H9 (cell line): ENCODE results near the gene EVI5. TPM values are rescaled to one million over a fixed set of nuclear protein-coding genes. Genes with fewer than 3 reads are reported as not detected.
A peak's percentile ranks its signal among the peaks of the same experiment; 100 is the strongest.

Experiments
- DNase-seq: peaks from one replicate; pipeline ENCODE4 v3.0.0-alpha.2; 2017
- H2AFZ ChIP-seq: one replicate; pipeline ENCODE4 v1.6.1; 2013; ENCODE audit warnings: mild to moderate bottlenecking, low read length, control low read depth, moderate library complexity
- H2AK5ac ChIP-seq: 2 replicates; pipeline ENCODE4 v1.6.1; 2013; ENCODE audit warnings: low read length, control low read depth, mixed read lengths; ENCODE audit not compliant: insufficient read length
- H2BK120ac ChIP-seq: one replicate; pipeline ENCODE4 v1.6.1; 2013; ENCODE audit warnings: low read depth, mild to moderate bottlenecking, low read length, control low read depth, inconsistent platforms; ENCODE audit not compliant: poor library complexity, severe bottlenecking
- H2BK12ac ChIP-seq: 2 replicates; pipeline ENCODE4 v1.6.1; 2013; ENCODE audit warnings: low read length, control low read depth, mixed read lengths, low read depth; ENCODE audit not compliant: insufficient read length
- H2BK15ac ChIP-seq: 2 replicates; pipeline ENCODE4 v1.6.1; 2013; ENCODE audit warnings: low read depth, low read length, control low read depth
- H2BK20ac ChIP-seq: one replicate; pipeline ENCODE4 v1.6.1; 2013; ENCODE audit warnings: low read depth, mild to moderate bottlenecking, low read length, control low read depth, inconsistent platforms; ENCODE audit not compliant: poor library complexity, severe bottlenecking
- H2BK5ac ChIP-seq: 2 replicates; pipeline ENCODE4 v1.6.1; 2013; ENCODE audit warnings: low read length, control low read depth, mixed read lengths; ENCODE audit not compliant: insufficient read length
- H3K14ac ChIP-seq: 2 replicates; pipeline ENCODE4 v1.6.1; 2013; ENCODE audit warnings: low read length, control low read depth; ENCODE audit not compliant: insufficient read depth
- H3K18ac ChIP-seq: 2 replicates; pipeline ENCODE4 v1.6.1; 2013; ENCODE audit warnings: low read depth, mild to moderate bottlenecking, mixed read lengths, low read length, control low read depth; ENCODE audit not compliant: insufficient read length
- H3K23ac ChIP-seq: 2 replicates; pipeline ENCODE4 v1.6.1; 2013; ENCODE audit warnings: low read length, control low read depth, mixed read lengths, low read depth; ENCODE audit not compliant: insufficient read length
- H3K23me2 ChIP-seq: 2 replicates; pipeline ENCODE4 v1.6.1; 2013; ENCODE audit warnings: low read depth, mild to moderate bottlenecking, mixed read lengths, low read length, control low read depth; ENCODE audit not compliant: insufficient read length, poor library complexity, severe bottlenecking
- H3K27ac ChIP-seq: 2 replicates; pipeline ENCODE4 v1.5.1; 2013; ENCODE audit warnings: low read length, control low read depth, mixed read lengths, low read depth; ENCODE audit not compliant: insufficient read length
- H3K27me3 ChIP-seq: 2 replicates; pipeline ENCODE4 v1.6.1; 2013; ENCODE audit warnings: low read length, control low read depth, inconsistent platforms; ENCODE audit not compliant: insufficient read depth
- H3K4ac ChIP-seq: 2 replicates; pipeline ENCODE4 v1.6.1; 2013; ENCODE audit warnings: low read depth, mild to moderate bottlenecking, control low read depth, inconsistent platforms, low read length, moderate library complexity
- H3K4me1 ChIP-seq: 2 replicates; pipeline ENCODE4 v1.6.1; 2013; ENCODE audit warnings: low read length, control low read depth, inconsistent platforms; ENCODE audit not compliant: insufficient read depth
- H3K4me2 ChIP-seq: 2 replicates; pipeline ENCODE4 v1.6.1; 2013; ENCODE audit warnings: low read length, control low read depth, mixed read lengths; ENCODE audit not compliant: insufficient read length, insufficient read depth
- H3K56ac ChIP-seq: 2 replicates; pipeline ENCODE4 v1.6.1; 2013; ENCODE audit warnings: low read depth, mild to moderate bottlenecking, mixed read lengths, low read length, control low read depth; ENCODE audit not compliant: insufficient read length
- H3K79me1 ChIP-seq: 2 replicates; pipeline ENCODE4 v1.6.1; 2013; ENCODE audit warnings: low read depth, mild to moderate bottlenecking, moderate library complexity, low read length, control low read depth, inconsistent platforms; ENCODE audit not compliant: insufficient read depth, poor library complexity, severe bottlenecking
- H3K79me2 ChIP-seq: 2 replicates; pipeline ENCODE4 v1.6.1; 2013; ENCODE audit warnings: low read length, control low read depth, inconsistent platforms; ENCODE audit not compliant: insufficient read depth
- H3K9ac ChIP-seq: 2 replicates; pipeline ENCODE4 v1.6.1; 2013; ENCODE audit warnings: low read length, control low read depth, mixed read lengths; ENCODE audit not compliant: insufficient read length; ENCODE audit errors: extremely low read depth
- H3K9me3 ChIP-seq: one replicate; pipeline ENCODE4 v1.6.1; 2013; ENCODE audit warnings: low read depth, low read length, inconsistent platforms; ENCODE audit not compliant: control insufficient read depth
- H3T11ph ChIP-seq: one replicate; pipeline ENCODE4 v1.6.1; 2013; ENCODE audit warnings: mild to moderate bottlenecking, low read length, control low read depth, inconsistent platforms
- H4K20me1 ChIP-seq: one replicate; pipeline ENCODE4 v1.6.1; 2013; ENCODE audit not compliant: control insufficient read depth, insufficient read length, insufficient read depth
- H4K5ac ChIP-seq: 2 replicates; pipeline ENCODE4 v1.6.1; 2013; ENCODE audit warnings: low read depth, mild to moderate bottlenecking, mixed read lengths, low read length, control low read depth; ENCODE audit not compliant: insufficient read length
- H4K8ac ChIP-seq: replicated peaks from 2 replicates; pipeline ENCODE4 v1.6.1; 2013; ENCODE audit warnings: low read length, control low read depth, mixed read lengths, low read depth; ENCODE audit not compliant: insufficient read length
- H4K91ac ChIP-seq: 2 replicates; pipeline ENCODE4 v1.6.1; 2013; ENCODE audit warnings: low read depth, mild to moderate bottlenecking, moderate library complexity, mixed read lengths, low read length, control low read depth; ENCODE audit not compliant: insufficient read length
- H3K27ac Mint-ChIP-seq, 3 experiments: 2 replicates in 2 of 3; 3 replicates in 1 of 3; pipeline ENCODE4 v1.8.0; 2020 to 2021; ENCODE audit warnings: mixed read lengths in 3 of 3, mild to moderate bottlenecking in 1 of 3, moderate library complexity in 1 of 3
- H3K27me3 Mint-ChIP-seq: 2 replicates; pipeline ENCODE4 v1.8.0; 2021; ENCODE audit warnings: low read depth, mild to moderate bottlenecking, moderate library complexity, mixed read lengths
- H3K36me3 Mint-ChIP-seq, 3 experiments: 2 replicates in 2 of 3; 3 replicates in 1 of 3; pipeline ENCODE4 v1.8.0; 2020 to 2021; ENCODE audit warnings: low read depth in 3 of 3, mixed read lengths in 3 of 3; ENCODE audit not compliant: insufficient read depth in 1 of 3
- H3K4me1 Mint-ChIP-seq, 2 experiments: 2 replicates each; pipeline ENCODE4 v1.8.0; 2020; ENCODE audit warnings: mixed read lengths in 2 of 2
- H3K4me3 Mint-ChIP-seq, 2 experiments: 2 replicates in 1 of 2; 3 replicates in 1 of 2; pipeline ENCODE4 v1.8.0; 2020 to 2021; ENCODE audit warnings: mild to moderate bottlenecking in 2 of 2, mixed read lengths in 2 of 2, moderate library complexity in 1 of 2
- H3K9me3 Mint-ChIP-seq, 2 experiments: 2 replicates in 1 of 2; 3 replicates in 1 of 2; pipeline ENCODE4 v1.8.0; 2020; ENCODE audit warnings: mild to moderate bottlenecking in 2 of 2, mixed read lengths in 2 of 2, moderate library complexity in 1 of 2
- WGBS: extraction: QIAGEN DNeasy Blood & Tissue Kit; methylation state at CpG from one replicate; pipeline ENCODE4 v1.1.7; 2013; ENCODE audit warnings: missing lambda C conversion rate, low lambda C conversion rate, mixed read lengths; ENCODE audit not compliant: insufficient read length; ENCODE audit errors: extremely low coverage; 5-methylcytosine and 5-hydroxymethylcytosine counted together
- total RNA-seq: library from RNA; stranded (reverse); gene quantifications from 2 replicates; pipeline ENCODE4 v1.2.1, GENCODE V29; 2021
- TF ChIP-seq, protein P1 (sequence below): fragments of 200-600 bp; sonication (generic); conservative IDR thresholded peaks from 3 replicates; pipeline ENCODE4 v1.8.0; 2021; ENCODE audit warnings: antibody characterized with exemption, mild to moderate bottlenecking

Gene EVI5
- total RNA-seq, 1 experiment from 2014 or later: 9.7 TPM

DNA sequence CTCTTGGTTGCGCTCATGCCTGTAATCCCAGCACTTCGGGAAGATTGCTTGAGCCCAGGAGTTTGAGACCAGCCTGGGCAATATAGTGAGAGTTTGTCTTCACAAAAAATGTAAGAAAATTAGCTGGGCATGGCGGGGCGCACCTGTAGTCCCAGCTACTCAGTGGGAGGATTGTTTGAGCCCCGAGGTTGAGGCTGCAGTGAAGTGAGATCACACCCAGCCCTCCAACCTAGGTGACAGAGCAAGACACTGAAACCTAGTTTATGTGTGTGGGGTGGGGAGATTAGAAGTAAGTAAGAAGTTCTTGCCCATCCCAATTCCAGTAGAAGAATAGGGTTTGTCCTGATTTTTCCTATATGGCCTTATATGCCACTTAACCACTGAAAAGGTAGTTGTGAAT lies 48.9 kb upstream of the EVI5 start:
- peaks cover 7% of the 10 kb centered on the region for H3K79me1 ChIP-seq
- WGBS: no CpG with 5 or more reads among the region's 5 CpGs
- no peak overlapping the region for H2BK5ac ChIP-seq
- H2AFZ ChIP-seq: no peak overlapping the region
- H3K27ac ChIP-seq: no peak overlapping the region
- no peak overlapping the region for H3K14ac ChIP-seq
- no peak overlapping the region for H2BK120ac ChIP-seq
- Mint-ChIP-seq H3K4me3 (peak overlapping the region; percentile 99 to 100), H3K27ac (peak overlapping the region in 2 of 3 experiments; percentile 64 to 92; a peak in 3 of 7 replicates), H3K4me1 (peaks cover 39 to 42% of the 10 kb centered on the region in 2 experiments), H3K27me3 (no peaks in the 10 kb centered on the region), H3K9me3 (peaks cover 3 to 4% of the 10 kb centered on the region in 2 experiments; a peak in 3 of 5 replicates), H3K36me3 (peaks cover 68 to 70% (median 70%) of the 10 kb centered on the region in 3 experiments)
- peak overlapping the region; percentile 56 for H3K9ac ChIP-seq
- H3K9me3 ChIP-seq: no peaks in the 10 kb centered on the region
- no peak overlapping the region for H3K4ac ChIP-seq
- no peak overlapping the region for H3K18ac ChIP-seq
- H2BK15ac ChIP-seq: no peak overlapping the region
- no peak overlapping the region for H3K23ac ChIP-seq
- H3T11ph ChIP-seq: no peak overlapping the region
- no peak overlapping the region for H4K91ac ChIP-seq
- no peak for DNase-seq
- H3K79me2 ChIP-seq: peaks cover 37% of the 10 kb centered on the region
- peaks cover 5% of the 10 kb centered on the region for H3K23me2 ChIP-seq
- no peak overlapping the region for H2AK5ac ChIP-seq
- no peaks in the 10 kb centered on the region; the same call in 1 of the 2 replicates for H3K4me1 ChIP-seq
- H3K56ac ChIP-seq: no peak overlapping the region
- H3K27me3 ChIP-seq: no peaks in the 10 kb centered on the region
- H4K5ac ChIP-seq: no peak overlapping the region
- no peaks in the 10 kb centered on the region for H4K20me1 ChIP-seq
- no peak overlapping the region for H2BK12ac ChIP-seq
- H2BK20ac ChIP-seq: no peak overlapping the region
- TF ChIP-seq, protein P1, sequence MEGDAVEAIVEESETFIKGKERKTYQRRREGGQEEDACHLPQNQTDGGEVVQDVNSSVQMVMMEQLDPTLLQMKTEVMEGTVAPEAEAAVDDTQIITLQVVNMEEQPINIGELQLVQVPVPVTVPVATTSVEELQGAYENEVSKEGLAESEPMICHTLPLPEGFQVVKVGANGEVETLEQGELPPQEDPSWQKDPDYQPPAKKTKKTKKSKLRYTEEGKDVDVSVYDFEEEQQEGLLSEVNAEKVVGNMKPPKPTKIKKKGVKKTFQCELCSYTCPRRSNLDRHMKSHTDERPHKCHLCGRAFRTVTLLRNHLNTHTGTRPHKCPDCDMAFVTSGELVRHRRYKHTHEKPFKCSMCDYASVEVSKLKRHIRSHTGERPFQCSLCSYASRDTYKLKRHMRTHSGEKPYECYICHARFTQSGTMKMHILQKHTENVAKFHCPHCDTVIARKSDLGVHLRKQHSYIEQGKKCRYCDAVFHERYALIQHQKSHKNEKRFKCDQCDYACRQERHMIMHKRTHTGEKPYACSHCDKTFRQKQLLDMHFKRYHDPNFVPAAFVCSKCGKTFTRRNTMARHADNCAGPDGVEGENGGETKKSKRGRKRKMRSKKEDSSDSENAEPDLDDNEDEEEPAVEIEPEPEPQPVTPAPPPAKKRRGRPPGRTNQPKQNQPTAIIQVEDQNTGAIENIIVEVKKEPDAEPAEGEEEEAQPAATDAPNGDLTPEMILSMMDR: no peak
- H3K4me2 ChIP-seq: peak overlapping the region; percentile 98
- H4K8ac ChIP-seq: no peak overlapping the region
